Measurements from ENCODE around the gene PPFIA2.

Gene PPFIA2

DNA sequence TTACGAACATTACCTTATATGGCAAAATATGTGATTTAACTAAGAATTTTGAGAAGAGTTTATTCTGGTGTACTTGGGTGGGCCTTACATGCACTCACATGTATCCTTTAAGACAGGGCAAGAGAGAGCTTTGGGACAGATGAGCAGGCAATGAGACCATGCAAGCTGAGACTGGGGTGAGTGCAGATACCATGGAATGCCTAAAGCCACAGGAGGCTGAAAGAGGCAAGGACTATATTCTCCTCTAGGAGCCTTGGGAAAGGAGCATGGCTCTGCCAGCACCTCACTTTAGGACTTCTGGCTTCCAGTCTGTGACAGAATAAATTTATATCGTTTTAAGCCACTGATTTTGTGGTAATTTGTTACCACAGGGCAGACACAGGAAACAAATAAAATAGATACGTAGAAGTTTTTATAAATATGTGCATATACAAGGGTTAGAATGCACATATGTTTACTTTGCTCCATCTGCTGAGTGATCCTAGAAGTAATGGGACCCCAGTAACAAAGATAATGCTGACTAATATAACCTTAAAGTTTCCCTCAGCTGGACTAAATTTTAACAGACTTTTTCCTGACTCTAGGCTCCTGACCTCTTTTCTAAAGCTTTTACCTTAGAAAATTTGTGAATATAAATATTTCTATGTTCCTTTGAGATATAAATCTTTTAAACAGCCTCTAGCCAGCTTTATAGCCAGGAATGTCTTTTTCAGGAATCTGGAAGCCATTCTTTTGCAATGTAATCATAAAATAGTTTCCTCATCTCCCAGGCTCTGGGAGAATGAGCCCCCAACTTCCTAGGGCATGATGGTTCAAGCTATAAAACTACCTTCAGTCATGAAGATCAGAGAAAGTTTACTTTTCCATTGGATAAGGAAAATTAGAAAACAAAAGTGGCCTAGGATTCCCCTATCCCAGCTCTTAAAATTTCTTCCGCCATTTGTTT, 216.8 kb downstream of the PPFIA2 start:
- no peak for DNase-seq

DNA sequence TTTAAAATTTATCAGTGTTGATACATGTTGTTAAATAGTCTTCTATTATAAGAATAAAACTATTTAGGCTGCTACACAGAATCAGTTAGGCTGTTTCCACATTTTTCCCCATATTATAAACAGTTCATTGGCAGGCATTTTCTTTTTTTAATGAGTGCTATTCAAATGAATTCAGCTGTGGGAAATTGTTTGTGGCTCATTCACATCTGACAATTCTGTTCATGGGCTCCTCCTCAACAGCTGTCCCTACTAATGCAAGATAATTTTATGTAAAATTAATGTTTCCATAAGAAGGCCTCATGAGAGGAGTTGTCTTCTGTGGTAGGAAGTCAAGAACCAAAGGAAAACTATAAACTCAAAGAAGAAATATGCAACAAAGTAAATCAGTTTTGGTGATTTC, 218.0 kb downstream of the PPFIA2 start:
- no peak for DNase-seq

DNA sequence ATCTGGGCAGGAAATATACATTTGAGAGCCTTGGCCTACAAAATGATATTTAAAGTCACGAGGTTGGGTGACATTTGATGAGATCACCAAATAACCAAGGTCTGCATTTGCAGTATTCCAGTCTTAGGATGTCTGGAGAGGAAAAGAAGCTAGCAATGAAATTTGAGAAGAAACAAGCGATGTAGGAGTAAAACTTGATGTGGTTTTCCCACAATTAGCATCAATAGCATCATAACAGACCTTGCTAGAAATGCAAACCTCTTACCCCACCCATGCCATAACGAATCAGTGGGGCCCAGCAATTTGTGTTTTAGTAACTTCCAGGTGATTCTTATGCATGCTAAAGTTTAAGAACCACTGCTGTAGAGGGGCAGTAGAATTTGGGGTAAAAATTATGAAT, 219.9 kb downstream of the PPFIA2 start:
- no peak for DNase-seq

DNA sequence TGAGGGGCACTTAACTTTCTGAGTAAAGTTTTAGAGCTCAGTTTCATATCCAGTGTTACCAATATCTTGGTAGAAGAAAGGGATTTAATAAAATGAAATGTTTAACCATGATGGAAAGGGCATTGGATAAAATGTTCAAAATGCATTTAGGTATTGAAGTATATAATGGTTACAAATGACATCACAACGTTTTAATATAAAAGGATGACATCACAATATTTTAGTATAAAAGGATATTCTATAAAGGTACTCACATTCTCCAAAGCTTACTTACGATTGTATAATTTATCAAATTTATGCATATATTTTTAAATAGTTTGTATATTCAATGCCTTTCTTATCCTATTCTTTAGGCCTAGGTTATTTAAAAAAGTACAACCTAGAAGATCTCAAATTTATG, 226.1 kb downstream of the PPFIA2 start:
- no peak for DNase-seq

DNA sequence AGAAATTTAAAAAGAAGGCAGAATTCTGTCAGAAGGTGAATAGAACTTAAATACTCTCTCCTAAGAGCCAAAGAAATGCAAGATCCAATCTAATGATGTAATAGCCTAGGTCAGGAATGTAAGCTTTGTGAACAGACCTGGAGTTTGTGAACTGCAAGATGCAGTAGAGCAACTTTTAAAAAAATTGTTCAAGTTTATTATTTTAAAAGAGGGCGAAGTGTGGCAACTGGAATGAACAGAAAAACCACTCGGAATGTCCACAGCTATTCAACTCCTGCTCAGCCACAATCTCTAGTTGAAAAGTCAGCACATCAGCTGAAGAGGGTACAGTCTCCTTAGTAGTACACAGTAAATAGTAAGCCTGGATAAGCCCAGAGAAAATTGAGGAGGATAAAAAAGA, 228.8 kb downstream of the PPFIA2 start:
- DNase-seq = peak; percentile 26

DNA sequence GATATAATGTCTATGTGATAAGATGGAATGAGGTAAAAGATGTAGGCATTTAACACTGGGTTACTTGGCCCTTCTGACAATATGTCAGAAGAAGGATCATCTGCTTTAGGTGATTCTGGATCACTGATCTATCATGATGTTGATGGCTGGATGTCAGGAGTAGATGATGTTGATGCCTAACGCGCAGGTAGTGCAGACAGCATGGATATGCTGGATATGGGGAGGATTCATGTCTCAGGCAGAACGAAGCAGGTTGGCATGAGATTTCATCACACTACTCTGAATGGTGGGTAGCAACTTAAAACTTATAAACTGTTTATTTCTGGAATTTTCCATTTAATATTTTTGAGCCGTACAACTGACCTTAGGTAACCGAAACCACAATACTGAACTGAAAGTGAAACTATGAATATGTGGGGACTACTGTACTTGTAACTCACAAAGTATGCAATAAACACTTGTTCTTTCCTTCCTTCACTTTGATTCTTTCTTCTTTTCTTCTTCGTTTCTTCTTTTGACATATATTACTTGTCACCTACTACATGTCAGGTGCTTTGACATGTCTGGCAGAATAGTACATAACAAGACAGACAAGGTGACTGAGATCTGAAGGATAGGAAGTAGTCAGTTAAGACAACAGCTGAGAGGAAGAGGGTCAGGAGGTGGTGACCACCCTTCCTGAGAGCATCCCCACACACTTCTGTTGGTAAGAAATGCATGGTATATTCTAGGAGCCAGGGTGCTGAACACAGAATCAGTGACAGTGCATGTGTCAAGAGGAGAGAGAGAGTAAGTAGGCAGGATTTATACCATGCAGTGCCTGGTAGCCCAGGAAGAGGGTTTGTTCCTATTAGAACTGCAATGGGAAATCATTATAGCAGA, 238.8 kb downstream of the PPFIA2 start:
- no peak for DNase-seq

DNA sequence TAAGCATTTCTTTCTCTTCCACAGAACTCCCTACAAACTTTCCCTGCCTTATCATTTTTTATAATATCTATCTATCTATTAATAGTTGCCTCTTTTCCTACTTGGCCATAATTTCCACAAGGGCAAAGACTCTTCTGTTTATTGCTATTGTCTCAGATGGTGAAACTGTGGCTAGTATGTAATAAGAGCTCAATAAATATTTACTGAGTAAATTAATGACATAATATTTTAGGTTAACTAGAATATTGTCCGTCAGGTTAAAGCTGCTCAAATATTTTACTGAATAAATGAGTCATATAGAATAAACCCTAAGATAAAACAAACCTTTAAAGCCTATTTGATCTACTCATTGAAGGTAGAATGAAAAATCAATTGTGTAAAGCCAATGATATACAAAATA, 240.5 kb downstream of the PPFIA2 start:
- DNase-seq = no peak

DNA sequence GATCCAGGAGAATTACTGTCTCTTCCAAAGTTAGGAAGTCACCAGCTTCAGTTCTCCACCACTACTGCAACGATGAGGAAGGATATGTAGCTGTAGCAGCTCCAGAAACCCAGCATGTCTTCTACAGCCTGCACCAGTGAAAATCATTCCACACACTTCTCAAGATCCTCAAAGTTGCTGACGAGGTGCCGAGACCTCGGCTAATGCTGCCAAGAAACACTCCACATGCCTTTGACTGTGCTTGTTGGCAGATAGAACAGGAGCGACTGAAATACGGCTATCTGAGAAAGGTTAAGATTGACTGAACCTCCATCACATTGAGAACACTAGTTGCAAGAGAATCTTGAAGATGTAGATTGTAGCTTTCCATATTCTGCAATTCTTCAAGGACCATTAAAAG, 241.9 kb downstream of the PPFIA2 start:
- no peak for DNase-seq

DNA sequence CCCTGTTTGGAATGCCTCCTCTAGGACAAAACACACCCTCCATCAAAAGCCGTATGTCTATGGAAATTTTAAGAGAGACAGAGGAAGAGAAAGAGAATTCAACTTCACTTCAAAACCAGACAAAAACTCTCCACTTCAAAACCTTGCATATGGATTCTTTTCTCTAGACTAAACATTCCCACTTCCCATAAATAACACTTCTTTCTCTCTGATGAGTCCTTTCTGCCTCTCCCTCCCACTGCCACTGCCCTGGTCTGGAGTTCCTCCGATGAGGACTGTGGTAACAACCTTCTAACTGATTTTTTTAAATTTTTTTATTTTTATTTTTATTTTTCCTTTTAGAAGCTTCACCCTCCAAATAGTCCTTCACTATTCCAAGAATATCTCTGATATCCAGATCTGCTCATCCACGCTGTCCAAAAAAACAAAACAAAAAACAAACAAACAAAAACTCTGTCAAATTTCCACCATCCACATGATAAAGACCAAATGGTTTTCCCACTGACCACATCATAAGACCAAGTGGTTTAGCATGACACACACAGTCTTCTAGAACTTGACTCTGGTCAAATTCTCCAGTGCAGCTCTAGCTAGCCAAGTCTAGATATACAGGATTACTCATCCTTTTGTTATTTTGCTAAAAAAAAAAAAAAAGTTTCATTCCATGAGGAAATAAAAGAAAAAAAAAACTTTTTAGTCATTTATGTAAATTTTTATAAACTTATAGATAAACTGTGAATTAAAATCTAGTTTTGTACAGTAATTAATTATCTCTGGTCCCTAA, 256.0 kb downstream of the PPFIA2 start:
- DNase-seq = peak; percentile 34

DNA sequence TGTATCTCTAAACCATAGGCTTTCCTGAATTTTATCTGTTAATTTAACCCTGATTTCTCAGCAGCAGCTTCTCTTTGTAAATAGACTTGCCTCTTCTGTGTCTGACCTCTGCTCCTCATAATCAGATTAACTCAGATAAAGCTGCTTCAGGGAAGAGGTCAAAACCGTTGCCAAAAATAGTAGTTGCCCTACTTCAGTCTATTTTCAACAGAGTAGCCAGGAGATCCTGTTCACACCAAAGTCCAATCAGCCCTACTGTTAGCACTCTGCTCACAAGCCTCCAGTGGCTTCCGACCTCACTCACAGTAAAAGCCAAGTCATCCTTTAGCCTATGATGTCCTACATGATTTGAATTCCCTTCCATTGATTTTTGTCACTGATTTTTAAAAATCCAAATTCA, 258.4 kb downstream of the PPFIA2 start:
- DNase-seq = no peak

DNA sequence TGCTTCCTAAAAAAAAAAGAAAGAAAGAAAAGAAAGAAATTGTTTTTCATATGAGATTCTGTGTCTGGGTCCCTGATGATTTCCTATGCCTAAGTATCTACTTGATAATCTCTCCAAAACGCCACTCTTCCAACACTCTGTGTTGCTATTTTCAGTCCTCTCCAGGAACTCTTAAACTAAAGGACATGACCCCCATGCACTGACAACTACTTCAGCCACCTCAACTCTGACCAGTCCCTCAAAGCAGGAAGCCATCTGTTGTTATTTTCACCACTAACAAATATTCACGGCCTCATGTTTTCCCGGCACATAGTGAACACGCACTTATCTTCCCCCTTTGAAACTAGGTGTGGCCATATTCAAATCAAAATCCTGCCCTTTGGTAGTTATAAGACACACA, 259.3 kb downstream of the PPFIA2 start:
- no peak for DNase-seq

DNA sequence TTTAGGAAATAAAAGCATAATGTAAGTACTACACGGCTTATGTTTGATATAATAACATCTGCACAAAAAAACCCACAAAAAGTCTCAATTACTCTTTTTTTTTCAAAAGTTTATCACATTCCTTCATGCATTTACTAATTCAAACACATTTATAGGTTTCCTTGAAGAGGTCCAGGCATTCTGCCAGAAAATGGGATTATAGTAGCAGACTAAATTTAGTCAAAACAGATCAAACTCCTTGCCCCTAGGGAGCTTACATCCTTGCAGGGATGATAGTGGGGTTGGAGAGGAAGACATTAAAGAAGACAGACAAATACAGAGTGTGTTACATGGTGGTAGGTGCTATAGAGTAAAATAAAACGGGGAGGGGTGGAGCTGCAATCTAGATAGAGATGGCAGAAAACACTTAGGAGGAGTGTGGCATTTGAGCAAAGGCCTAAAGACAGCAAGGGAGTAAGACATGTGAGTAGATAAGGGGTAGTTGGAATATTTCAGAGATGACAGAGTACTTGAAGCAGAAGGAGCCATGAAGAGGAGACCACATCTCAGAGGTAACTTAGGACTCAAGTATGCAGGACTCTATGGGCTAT, 266.9 kb downstream of the PPFIA2 start:
- no peak for DNase-seq

DNA sequence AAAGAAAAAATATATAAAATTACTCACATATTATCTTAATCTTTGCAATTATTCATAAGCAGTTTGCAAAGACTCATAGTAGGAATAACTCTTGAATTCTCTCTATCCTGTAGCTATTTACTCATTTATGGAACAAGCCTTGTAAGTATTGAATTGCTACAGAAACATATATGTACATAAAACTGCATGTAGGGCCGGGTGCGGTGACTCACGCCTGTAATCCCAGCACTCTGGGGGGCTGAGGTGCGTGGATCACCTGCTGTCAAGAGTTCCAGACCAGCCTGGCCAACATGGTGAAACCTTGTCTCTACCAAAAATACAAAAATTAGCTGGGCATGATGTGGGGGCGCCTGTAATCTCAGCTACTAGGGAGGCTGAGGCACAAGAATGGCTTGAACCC, 286.2 kb downstream of the PPFIA2 start:
- no peak for DNase-seq

DNA sequence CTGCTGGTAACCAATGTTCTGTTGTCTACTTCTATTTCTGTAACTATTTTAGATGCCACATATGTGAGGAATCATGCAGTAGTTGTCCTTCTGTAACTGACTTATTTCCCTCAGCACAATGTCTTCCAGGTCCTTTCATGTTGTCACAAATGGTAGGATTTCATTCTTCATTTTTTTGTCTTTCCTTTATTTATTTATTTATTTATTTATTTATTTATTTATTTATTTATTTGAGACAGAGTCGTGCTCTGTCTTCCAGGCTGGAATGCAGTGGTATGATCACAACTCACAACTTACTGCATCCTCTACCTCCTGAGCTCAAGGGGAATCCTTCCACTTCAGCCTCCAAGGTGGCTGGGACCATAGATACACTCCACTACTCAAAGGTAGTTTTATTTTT, 288.2 kb downstream of the PPFIA2 start:
- DNase-seq = no peak

DNA sequence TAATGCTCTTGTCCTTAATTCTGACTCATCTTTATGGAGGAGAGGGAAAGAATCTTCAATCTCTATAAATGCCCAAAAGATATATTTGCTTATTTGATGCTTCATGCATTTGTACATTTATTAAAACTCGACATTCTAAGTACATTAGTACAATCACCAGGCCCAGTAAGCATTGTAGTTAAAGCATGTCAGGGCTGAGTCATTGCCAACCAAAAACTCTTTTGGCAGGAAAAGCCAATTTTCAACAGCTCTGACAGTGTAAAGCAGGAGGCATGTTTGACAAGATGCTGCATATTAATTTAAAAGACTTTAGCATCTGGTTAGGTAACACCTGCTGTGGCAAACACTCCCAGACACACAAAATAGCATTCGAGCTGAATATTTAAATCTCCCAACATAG, 290.9 kb downstream of the PPFIA2 start:
- DNase-seq = no peak

DNA sequence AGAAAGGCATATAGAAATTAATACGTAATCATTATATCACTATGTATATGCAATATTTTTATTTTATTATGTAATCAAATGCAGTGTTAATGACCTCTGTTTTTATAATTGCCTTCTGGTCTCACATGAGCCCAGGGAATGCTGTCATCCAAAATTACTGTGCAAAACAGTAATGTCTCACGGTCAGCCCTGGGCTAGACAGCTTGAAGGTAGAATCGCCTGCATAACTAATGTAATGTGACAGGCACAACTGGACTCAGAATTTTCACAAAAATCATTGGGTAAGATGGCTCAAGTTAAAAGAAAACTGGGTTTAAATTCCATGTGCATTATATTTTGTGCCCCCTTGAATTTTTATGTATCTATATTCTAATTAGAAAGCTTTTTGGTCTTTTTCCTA, 293.3 kb downstream of the PPFIA2 start:
- no peak for DNase-seq

DNA sequence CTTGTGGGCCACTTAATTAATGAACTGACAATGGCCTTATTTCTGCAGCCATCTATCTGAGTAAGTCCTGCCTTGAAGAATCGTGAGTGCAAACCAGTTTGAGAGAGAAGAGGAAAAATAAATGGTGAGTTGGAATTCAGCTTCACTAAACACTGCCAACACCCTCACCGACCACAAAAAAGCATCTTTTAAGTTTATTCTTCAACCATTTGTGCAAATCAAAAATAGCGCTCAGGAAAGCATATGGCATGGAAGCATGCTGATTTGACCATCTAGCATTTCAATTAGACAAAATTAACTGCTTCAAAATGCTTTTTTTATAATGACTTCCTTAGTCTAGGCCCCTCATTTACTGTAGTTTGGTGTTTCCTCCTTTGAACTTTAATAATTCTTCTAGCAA, 294.0 kb downstream of the PPFIA2 start:
- DNase-seq = no peak

DNA sequence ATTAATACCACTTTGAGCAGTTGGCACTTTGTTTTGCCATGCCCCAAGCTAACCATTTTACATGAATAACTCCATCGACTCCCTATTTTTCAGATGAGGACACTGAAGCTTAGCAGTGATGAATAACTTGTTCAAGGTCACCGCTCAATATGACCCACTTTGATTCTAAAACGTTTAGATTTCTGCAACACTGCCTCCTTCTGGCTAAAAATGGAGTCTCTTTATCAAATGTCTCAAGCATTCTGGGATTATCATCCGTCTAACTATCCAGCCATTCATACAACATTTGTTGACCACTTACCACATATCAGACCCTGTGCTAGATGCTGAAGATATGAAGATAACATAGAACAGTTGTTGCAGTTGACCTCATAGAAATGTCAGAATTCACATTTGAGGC, 298.0 kb downstream of the PPFIA2 start:
- no peak for DNase-seq

DNA sequence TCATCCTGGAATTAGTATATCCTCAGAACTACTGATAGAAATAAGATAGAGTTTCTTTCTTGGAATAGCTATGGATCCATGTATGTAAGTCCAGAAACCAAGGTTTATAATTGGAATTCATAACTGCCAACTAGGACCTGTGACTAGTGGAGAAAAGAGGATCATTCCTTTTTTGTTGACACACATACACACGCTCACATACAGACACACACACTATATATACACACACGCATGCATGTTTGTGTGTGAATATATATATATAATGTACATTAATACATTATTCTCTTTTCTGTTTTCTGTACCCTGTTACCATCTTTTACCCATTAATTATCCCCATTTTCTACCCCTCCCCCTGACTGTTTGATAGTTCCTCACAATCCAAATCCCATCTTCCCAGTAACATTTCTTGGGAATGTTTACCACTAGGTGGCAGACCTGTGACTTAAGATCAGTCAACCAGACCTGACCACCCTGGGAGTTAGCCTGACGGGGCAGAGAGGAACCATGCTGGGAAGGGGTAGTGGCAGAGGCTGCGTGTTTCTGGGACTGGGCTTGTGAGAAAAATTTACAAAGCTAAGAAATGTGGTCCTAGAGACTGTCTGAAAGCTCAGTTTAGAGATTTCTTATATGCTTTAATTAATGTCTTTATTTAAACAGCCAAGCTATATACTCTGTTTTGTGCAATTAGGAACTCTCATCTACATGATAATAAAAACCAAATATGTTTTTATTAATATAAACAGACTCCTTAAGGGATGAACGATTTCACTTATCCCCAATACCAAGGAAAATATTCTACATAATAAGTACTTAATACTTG, 308.0 kb downstream of the PPFIA2 start:
- peak; percentile 55 for DNase-seq

DNA sequence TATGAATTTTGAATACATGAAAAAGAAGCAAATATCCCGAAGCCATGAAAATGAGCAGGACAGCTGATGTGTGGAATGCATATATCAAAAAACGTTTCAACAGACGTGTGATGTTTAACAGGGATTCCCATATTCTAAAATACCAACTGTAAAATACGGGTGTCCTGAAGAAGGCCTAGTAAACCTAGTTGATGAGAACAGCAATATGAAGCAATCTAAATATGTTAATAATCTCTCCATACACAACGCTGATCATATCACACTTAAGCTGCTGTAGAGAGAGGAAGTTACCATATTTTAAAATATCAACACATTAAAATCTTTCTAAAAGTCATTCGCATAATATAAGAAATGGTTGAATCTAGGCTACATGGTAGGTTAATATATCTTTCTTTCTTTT, 317.5 kb downstream of the PPFIA2 start:
- no peak for DNase-seq

DNA sequence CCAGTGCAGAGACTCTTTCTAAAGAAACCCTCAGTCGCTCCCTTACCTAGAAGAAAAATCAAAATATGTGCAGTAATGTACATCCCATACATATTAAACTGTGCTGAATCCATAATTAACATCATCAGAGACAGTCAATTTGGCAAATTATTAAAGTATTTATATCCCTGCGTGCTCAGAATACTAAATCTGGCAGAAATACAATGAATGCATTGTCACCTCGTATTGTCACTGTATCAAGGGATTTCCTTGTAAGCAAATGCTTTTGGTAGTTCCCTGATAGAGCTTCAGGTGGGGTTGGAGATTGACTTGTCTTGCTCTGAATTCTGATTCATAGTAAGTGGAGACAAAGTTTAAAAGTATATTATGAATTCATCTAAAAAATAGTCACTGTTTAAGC, 319.1 kb downstream of the PPFIA2 start:
- DNase-seq = no peak

DNA sequence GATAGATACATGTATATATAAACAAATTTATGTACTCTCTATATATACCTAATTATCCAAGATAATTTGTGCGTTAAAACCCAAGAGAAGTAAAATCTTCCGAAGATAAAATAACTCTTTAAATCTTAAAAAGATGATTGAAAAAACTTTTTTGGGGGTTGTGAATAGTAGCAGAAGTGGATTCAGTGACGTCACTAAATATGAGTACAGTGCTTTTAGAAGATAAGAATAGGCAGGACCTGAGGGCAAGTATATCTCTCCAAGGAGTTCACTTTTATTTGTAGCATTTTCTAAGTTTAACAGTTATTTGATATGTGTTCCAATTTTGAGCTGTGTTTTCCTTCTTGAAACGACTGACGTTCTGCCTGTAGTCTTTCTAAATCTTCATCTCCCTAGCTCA, 319.8 kb downstream of the PPFIA2 start:
- no peak for DNase-seq

All from kidney glomerular epithelial cell (primary cell).